Measurements from ENCODE around the gene ANKAR. TPM values are rescaled to one million over a fixed set of nuclear protein-coding genes. Genes with fewer than 3 reads are reported as not detected.
"Not testable (repeated sequence)": the region's sequence is repeated elsewhere in the genome, so short reads cannot be mapped to it uniquely, and the experiment has no call there.

ANKAR gene
- total and polyA plus RNA-seq, 7 experiments from 2014 or later: 3.2 to 17.9 (median 8.5) TPM

DNA sequence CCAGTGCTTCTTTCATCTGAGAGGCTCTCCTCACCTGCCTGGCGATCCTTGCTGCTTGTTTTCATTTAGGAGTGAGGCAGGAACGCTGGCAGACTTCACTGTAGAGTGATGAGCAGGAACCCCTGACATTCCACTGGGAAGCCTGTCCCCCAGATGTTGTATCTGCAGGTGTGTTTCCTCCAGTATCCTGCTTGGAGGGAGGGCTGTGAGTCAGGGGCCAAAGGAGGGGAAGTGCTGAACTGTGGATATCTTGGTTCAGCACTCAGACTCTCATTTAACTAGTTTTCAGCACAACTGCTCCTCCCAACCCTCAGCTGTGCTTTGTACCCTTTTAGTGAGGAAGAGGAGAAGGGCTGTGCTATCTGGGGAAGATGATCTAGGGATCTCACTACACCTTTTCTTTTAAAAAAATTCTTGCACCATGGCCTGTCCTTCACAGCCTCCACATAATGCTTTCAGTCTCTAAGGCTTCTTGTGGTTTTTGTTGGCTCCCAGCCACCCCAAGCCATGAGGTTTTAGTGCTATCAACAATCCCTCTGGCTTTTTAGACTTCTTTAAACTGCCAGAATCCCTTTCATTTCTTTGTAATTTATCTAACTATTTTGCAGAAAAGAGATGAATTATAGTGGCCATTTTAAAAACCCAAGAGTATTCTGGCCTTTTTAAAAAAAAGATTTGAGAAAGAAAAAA, 11.2 kb downstream of the ANKAR start:
- peaks cover 0 to 9% (median 3%) of the 10 kb centered on the region in 5 donors for H3K36me3 Mint-ChIP-seq
- Histone ChIP-seq H3K27ac (ENCODE audit: low read depth, low read length) (no peak overlapping the region), H3K36me3 (ENCODE audit: control insufficient read depth in 2 of 3, insufficient read depth in 3 of 3, low read length in 3 of 3) (no peaks in the 10 kb centered on the region), H3K27me3 (ENCODE audit: control insufficient read depth in 2 of 2, insufficient read depth in 2 of 2, low read length in 2 of 2) (no peaks in the 10 kb centered on the region), H3K4me1 (ENCODE audit: control insufficient read depth in 2 of 2, insufficient read depth in 2 of 2, low read length in 2 of 2) (peaks cover 3 to 6% of the 10 kb centered on the region in 2 donors), H3K4me3 (ENCODE audit: low read length) (no peak overlapping the region), H3K9me3 (ENCODE audit: control insufficient read depth in 2 of 3, low read length in 3 of 3) (no peaks in the 10 kb centered on the region)
- intact Hi-C loops (cut with micrococcal nuclease): loop anchor here in 1 of 2 donors (1.0 kb wide), 1 partner anchor 11 kb away; the partner anchor contains the start of gene ANKAR
- H3K4me3 Mint-ChIP-seq: no peak overlapping the region
- H3K4me1 Mint-ChIP-seq: peaks cover 8 to 38% (median 20%) of the 10 kb centered on the region in 7 donors
- peak overlapping the region in 2 of 9 donors; percentile 0 to 55 for H3K27ac Mint-ChIP-seq
- no peaks in the 10 kb centered on the region for H3K27me3 Mint-ChIP-seq
- H3K9me3 Mint-ChIP-seq: peaks cover 0 to 4% (median 0%) of the 10 kb centered on the region in 11 donors
- no peak for DNase-seq
- POLR2A ChIA-PET: interaction anchor here (0.6 kb wide), 1 partner anchor 15 kb away, joined by 5 read pairs; no protein-coding TSS in a partner anchor
- CTCF ChIA-PET: interaction anchor here (1.2 to 1.5 kb wide), 3 partner anchors 10 to 24 kb away, joined by 4 to 6 read pairs (median 5); no protein-coding TSS in a partner anchor
- no peak for ATAC-seq

DNA sequence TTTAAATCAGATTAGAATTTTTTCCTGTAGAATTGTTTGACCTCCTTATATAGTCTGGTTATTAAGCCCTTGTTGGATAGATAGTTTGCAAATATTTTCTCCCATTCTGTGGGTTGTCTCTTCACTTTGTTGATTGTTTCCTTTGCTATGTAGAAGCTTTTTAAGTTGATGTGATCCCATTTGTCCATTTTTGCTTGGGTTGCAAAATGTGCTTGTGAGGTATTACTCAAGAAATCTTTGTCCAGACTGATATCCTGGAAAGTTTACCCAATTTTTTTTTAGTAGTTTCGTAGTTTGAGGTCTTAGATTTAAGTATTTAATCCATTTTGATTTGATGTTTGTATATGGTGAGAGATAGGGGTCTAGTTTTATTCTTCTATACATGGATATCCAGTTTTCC, 13.3 kb downstream of the ANKAR start:
- H3K27me3 ChIP-seq (ENCODE audit: control insufficient read depth in 2 of 2, insufficient read depth in 2 of 2, low read length in 2 of 2); H3K27ac Mint-ChIP-seq; intact Hi-C loops (cut with micrococcal nuclease); H3K4me3 ChIP-seq (ENCODE audit: low read length); H3K36me3 ChIP-seq (ENCODE audit: control insufficient read depth in 2 of 3, insufficient read depth in 3 of 3, low read length in 3 of 3); H3K9me3 Mint-ChIP-seq; DNase-seq; H3K4me1 ChIP-seq (ENCODE audit: control insufficient read depth in 2 of 2, insufficient read depth in 2 of 2, low read length in 2 of 2); H3K27ac ChIP-seq (ENCODE audit: low read depth, low read length); POLR2A ChIA-PET; ATAC-seq; H3K4me3 Mint-ChIP-seq; H3K9me3 ChIP-seq (ENCODE audit: control insufficient read depth in 2 of 3, low read length in 3 of 3); H3K27me3 Mint-ChIP-seq: not testable (repeated sequence)
- H3K4me1 Mint-ChIP-seq: peaks cover 8 to 30% (median 20%) of the 10 kb centered on the region in 7 donors
- CTCF ChIA-PET: interaction anchor here (1.0 kb wide), 1 partner anchor 16 kb away, joined by 3 read pairs; no protein-coding TSS in a partner anchor
- H3K36me3 Mint-ChIP-seq: peaks cover 0 to 10% (median 0%) of the 10 kb centered on the region in 5 donors

DNA sequence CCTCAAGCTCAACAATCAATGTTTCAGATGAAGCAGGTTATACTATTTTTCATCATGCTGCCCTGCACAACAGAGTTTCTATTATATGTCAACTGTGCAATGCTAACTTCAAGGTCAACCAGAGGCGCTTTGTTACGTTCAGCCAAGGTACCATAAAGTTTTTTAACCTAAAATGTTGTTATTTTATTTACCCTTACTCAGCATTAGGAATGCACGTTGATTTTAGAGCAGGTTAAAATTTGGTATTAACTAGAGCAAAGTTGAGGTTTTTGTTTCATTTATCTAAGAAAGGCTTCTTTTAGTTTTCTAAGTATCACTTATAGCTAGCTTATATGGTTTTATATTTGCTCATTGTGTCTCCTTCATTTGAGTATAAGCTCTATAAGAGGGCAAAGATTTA, 21.8 kb downstream of the ANKAR start:
- H3K9me3 Mint-ChIP-seq: no peaks in the 10 kb centered on the region
- Histone ChIP-seq H3K27me3 (ENCODE audit: control insufficient read depth in 2 of 2, insufficient read depth in 2 of 2, low read length in 2 of 2) (no peaks in the 10 kb centered on the region), H3K9me3 (ENCODE audit: control insufficient read depth in 2 of 3, low read length in 3 of 3) (no peaks in the 10 kb centered on the region), H3K4me3 (ENCODE audit: low read length) (no peak overlapping the region), H3K4me1 (ENCODE audit: control insufficient read depth in 2 of 2, insufficient read depth in 2 of 2, low read length in 2 of 2) (no peaks in the 10 kb centered on the region), H3K36me3 (ENCODE audit: control insufficient read depth in 2 of 3, insufficient read depth in 3 of 3, low read length in 3 of 3) (no peaks in the 10 kb centered on the region), H3K27ac (ENCODE audit: low read depth, low read length) (no peak overlapping the region)
- ATAC-seq (no peak), DNase-seq (no peak)
- H3K36me3 Mint-ChIP-seq: peaks cover 0 to 8% (median 4%) of the 10 kb centered on the region in 5 donors
- H3K4me1 Mint-ChIP-seq: peaks cover 0 to 8% (median 4%) of the 10 kb centered on the region in 7 donors
- no peak overlapping the region for H3K4me3 Mint-ChIP-seq
- intact Hi-C loops (cut with micrococcal nuclease): no loop called here
- no peaks in the 10 kb centered on the region for H3K27me3 Mint-ChIP-seq
- H3K27ac Mint-ChIP-seq: peak overlapping the region in 2 of 9 donors; percentile 38 to 54
- POLR2A ChIA-PET: interaction anchor here (1.1 to 2.4 kb wide), 6 partner anchors 16 to 256 kb away, joined by 3 to 12 read pairs (median 6); partner anchors contain the start of genes ANKAR, SLC40A1 and WDR75
- CTCF ChIA-PET: interaction anchor here (0.7 to 3.9 kb wide), 7 partner anchors 10 to 36 kb away, joined by 3 to 56 read pairs (median 5); partner anchors contain the start of genes ANKAR and ASNSD1

DNA sequence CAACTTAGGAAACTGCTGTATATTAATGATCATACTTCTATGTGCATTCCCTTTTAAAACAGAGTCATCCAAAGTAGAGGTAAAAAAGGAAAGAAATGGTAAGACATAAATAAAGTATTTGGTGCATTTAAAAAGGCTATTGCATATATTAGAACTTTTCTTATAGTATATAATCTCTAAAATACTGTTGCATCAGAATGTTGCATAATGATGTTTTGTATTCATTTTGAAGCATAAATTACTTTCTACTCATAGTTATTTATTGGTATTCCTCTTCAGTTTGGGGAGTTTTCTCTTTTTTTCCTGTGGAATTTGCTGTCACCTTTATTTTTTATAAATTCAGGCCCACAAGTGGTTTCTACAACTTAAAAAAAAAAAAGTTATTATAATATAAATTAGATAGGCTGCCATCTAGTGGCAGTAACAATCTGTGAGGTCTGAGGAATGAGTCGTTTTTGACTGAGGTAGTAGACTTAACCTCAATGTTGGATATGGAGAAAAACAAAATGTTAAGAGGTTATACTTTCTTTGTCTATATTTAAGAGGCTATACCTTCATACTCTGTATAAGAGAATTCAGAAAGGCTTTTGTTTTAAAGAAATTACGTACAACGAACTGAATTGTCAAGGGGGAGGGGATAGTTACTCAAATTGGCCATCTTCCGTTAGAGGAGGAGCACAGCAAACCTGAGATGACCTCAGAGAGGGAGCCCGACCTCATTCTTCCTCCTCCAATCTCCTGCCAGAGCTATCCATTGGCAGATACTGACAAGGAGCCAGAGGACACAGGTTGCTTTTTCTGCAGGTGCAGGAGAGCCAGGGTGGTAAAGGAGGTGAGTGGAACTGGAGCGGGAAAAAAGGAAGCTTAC, 23.8 kb downstream of the ANKAR start:
- Mint-ChIP-seq H3K27ac (peak overlapping the region in 4 of 9 donors; percentile 15 to 72 (median 49)), H3K9me3 (no peaks in the 10 kb centered on the region), H3K4me3 (peak overlapping the region in 6 of 10 donors; percentile 2 to 44 (median 21)), H3K4me1 (peaks cover 0 to 8% (median 4%) of the 10 kb centered on the region in 7 donors), H3K36me3 (peaks cover 0 to 4% (median 2%) of the 10 kb centered on the region in 5 donors), H3K27me3 (no peaks in the 10 kb centered on the region)
- Histone ChIP-seq H3K27me3 (ENCODE audit: control insufficient read depth in 2 of 2, insufficient read depth in 2 of 2, low read length in 2 of 2) (no peaks in the 10 kb centered on the region), H3K4me3 (ENCODE audit: low read length) (no peak overlapping the region), H3K4me1 (ENCODE audit: control insufficient read depth in 2 of 2, insufficient read depth in 2 of 2, low read length in 2 of 2) (no peaks in the 10 kb centered on the region), H3K9me3 (ENCODE audit: control insufficient read depth in 2 of 3, low read length in 3 of 3) (no peaks in the 10 kb centered on the region), H3K27ac (ENCODE audit: low read depth, low read length) (no peak overlapping the region), H3K36me3 (ENCODE audit: control insufficient read depth in 2 of 3, insufficient read depth in 3 of 3, low read length in 3 of 3) (no peaks in the 10 kb centered on the region)
- ATAC-seq (peak; percentile 84), DNase-seq (peak in 7 of 9 donors; percentile 25 to 55 (median 51))
- POLR2A ChIA-PET: interaction anchor here (0.8 to 1.1 kb wide), 3 partner anchors 36 to 39 kb away, joined by 3 to 4 read pairs (median 4); partner anchors contain the start of gene ASNSD1
- CTCF ChIA-PET: interaction anchor here (0.8 to 1.5 kb wide), 8 partner anchors 22 to 275 kb away, joined by 3 to 16 read pairs (median 3); no protein-coding TSS in a partner anchor
- intact Hi-C loops (cut with micrococcal nuclease): loop anchor here (1.0 to 2.0 kb wide), 5 partner anchors 24 to 372 kb away; partner anchors contain the start of genes ANKAR (in 2 of the 2), ASNSD1 (in 2 of the 2), OSGEPL1 (in 1 of the 2) and SLC40A1 (in 1 of the 2)

DNA sequence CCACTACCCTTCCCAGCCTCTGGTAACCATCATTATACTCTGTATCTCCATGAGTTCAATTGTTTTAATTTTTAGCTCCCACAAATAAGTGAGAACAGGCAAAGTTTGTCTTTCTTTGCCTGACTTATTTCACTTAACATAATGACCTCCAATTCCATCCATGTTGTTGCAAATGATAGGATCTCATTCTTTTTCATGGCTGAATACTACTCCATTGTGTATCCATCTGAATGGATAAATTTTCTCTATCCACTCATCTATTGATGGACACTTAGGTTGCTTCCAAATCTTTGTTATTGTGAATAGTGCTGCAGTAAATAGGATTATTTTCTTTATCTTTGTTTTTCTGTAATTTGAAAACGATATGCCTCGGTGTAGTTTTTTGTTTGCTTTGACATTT, 26.2 kb downstream of the ANKAR start:
- H3K27ac ChIP-seq (ENCODE audit: low read depth, low read length): no peak overlapping the region
- no peaks in the 10 kb centered on the region for H3K9me3 Mint-ChIP-seq
- no peaks in the 10 kb centered on the region for H3K9me3 ChIP-seq (ENCODE audit: control insufficient read depth in 2 of 3, low read length in 3 of 3)
- H3K4me1 Mint-ChIP-seq: peaks cover 0 to 8% (median 4%) of the 10 kb centered on the region in 7 donors
- no peaks in the 10 kb centered on the region for H3K4me1 ChIP-seq (ENCODE audit: control insufficient read depth in 2 of 2, insufficient read depth in 2 of 2, low read length in 2 of 2)
- ATAC-seq (no peak), DNase-seq (no peak)
- no peaks in the 10 kb centered on the region for H3K27me3 ChIP-seq (ENCODE audit: control insufficient read depth in 2 of 2, insufficient read depth in 2 of 2, low read length in 2 of 2)
- no peak overlapping the region for H3K4me3 Mint-ChIP-seq
- H3K36me3 Mint-ChIP-seq: peaks cover 0 to 7% (median 0%) of the 10 kb centered on the region in 5 donors
- no peak overlapping the region for H3K27ac Mint-ChIP-seq
- no peaks in the 10 kb centered on the region for H3K36me3 ChIP-seq (ENCODE audit: control insufficient read depth in 2 of 3, insufficient read depth in 3 of 3, low read length in 3 of 3)
- CTCF ChIA-PET: interaction anchor here (1.3 to 3.1 kb wide), 2 partner anchors 40 to 62 kb away, joined by 4 to 25 read pairs; partner anchors contain the start of genes ASNSD1 and OSGEPL1
- intact Hi-C loops (cut with micrococcal nuclease): loop anchor here in 1 of 2 donors (5.0 kb wide), 1 partner anchor 47 kb away; no protein-coding TSS in a partner anchor
- no peaks in the 10 kb centered on the region for H3K27me3 Mint-ChIP-seq
- POLR2A ChIA-PET: no interaction called here
- no peak overlapping the region for H3K4me3 ChIP-seq (ENCODE audit: low read length)

DNA sequence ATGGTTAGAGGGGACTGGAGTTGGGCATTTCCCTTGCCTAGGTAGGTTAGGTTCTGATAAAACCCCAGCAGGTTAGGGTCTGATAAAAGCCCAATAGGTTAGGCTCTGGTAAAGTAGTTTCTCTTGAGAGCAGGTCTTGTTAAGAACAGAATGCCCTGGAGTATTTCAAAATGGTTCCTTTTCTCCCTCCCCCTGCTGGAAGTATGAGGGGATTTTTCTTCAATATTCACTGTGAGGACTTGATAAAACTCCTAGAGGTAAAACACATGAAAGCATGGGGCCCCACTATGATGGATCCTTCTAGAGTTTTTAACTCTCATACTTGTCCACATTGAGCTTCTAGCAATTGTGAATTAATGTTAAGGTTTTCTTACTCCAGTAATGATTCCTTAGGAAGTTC, 27.6 kb downstream of the ANKAR start:
- Histone ChIP-seq H3K27ac (ENCODE audit: low read depth, low read length) (no peak overlapping the region), H3K36me3 (ENCODE audit: control insufficient read depth in 2 of 3, insufficient read depth in 3 of 3, low read length in 3 of 3) (no peaks in the 10 kb centered on the region), H3K4me3 (ENCODE audit: low read length) (no peak overlapping the region), H3K9me3 (ENCODE audit: control insufficient read depth in 2 of 3, low read length in 3 of 3) (no peaks in the 10 kb centered on the region), H3K4me1 (ENCODE audit: control insufficient read depth in 2 of 2, insufficient read depth in 2 of 2, low read length in 2 of 2) (no peaks in the 10 kb centered on the region), H3K27me3 (ENCODE audit: control insufficient read depth in 2 of 2, insufficient read depth in 2 of 2, low read length in 2 of 2) (no peaks in the 10 kb centered on the region)
- Mint-ChIP-seq H3K4me1 (peaks cover 0 to 8% (median 4%) of the 10 kb centered on the region in 7 donors), H3K9me3 (no peaks in the 10 kb centered on the region), H3K36me3 (peaks cover 0 to 10% (median 3%) of the 10 kb centered on the region in 5 donors), H3K4me3 (no peak overlapping the region), H3K27ac (no peak overlapping the region), H3K27me3 (no peaks in the 10 kb centered on the region)
- DNase-seq (no peak), ATAC-seq (no peak)
- CTCF ChIA-PET: interaction anchor here (1.2 to 3.1 kb wide), 2 partner anchors 28 to 42 kb away, joined by 3 to 25 read pairs; partner anchors contain the start of gene ASNSD1
- POLR2A ChIA-PET: no interaction called here
- intact Hi-C loops (cut with micrococcal nuclease): loop anchor here in 1 of 2 donors (5.0 kb wide), 1 partner anchor 45 kb away; no protein-coding TSS in a partner anchor

All from naive thymus-derived CD4-positive, alpha-beta T cell (primary cell).